GM23338 (cell line): ENCODE measurements around the gene BCLAF3. TPM values are rescaled to one million over a fixed set of nuclear protein-coding genes. Genes with fewer than 3 reads are reported as not detected.

Experiments used
- ATAC-seq: fragments of 200-7000 bp; cut with Tn5 transposase; 3 replicates; pipeline ENCODE4 v1.9.1; 2020
- DNase-seq: peaks from one replicate; pipeline ENCODE4 v3.0.0-alpha.2; 2015; ENCODE audit warnings: low spot score
- H2AFZ ChIP-seq: fragments of 200-600 bp; sonication (generic); 2 replicates; pipeline ENCODE4 v1.8.0; 2016; ENCODE audit warnings: antibody characterized with exemption, mild to moderate bottlenecking, moderate library complexity
- H3F3A ChIP-seq: fragments of 200-600 bp; sonication (generic); replicated peaks from 2 replicates; pipeline ENCODE4 v1.8.0; 2017; ENCODE audit warnings: antibody characterized with exemption, mixed run types, low read depth
- H3K27ac ChIP-seq: fragments of 200-600 bp; sonication (generic); 2 replicates; pipeline ENCODE4 v1.6.1; 2016; ENCODE audit warnings: low read depth
- H3K27me3 ChIP-seq: fragments of 200-600 bp; sonication (generic); 2 replicates; pipeline ENCODE4 v1.8.0; 2016; ENCODE audit warnings: mild to moderate bottlenecking, mixed run types, moderate library complexity; ENCODE audit not compliant: insufficient read depth
- H3K36me3 ChIP-seq: fragments of 200-600 bp; sonication (generic); 2 replicates; pipeline ENCODE4 v1.8.0; 2016; ENCODE audit warnings: mild to moderate bottlenecking; ENCODE audit not compliant: insufficient read depth
- H3K4me1 ChIP-seq: fragments of 200-600 bp; sonication (generic); 2 replicates; pipeline ENCODE4 v1.8.0; 2016; ENCODE audit warnings: mild to moderate bottlenecking, moderate library complexity; ENCODE audit not compliant: insufficient read depth
- H3K4me2 ChIP-seq: fragments of 200-600 bp; sonication (generic); 2 replicates; pipeline ENCODE4 v1.7.1; 2017; ENCODE audit warnings: mixed run types
- H3K4me3 ChIP-seq: fragments of 200-600 bp; sonication (generic); 2 replicates; pipeline ENCODE4 v1.6.1; 2016; ENCODE audit warnings: mixed run types
- H3K79me2 ChIP-seq: fragments of 200-600 bp; sonication (generic); replicated peaks from 2 replicates; pipeline ENCODE4 v1.8.0; 2017; ENCODE audit warnings: mild to moderate bottlenecking; ENCODE audit not compliant: insufficient read depth
- H3K9me2 ChIP-seq: fragments of 200-600 bp; sonication (generic); 2 replicates; pipeline ENCODE4 v1.8.0; 2017; ENCODE audit not compliant: insufficient read depth
- H4K20me1 ChIP-seq: fragments of 200-600 bp; sonication (generic); replicated peaks from 2 replicates; pipeline ENCODE4 v1.8.0; 2017; ENCODE audit warnings: mild to moderate bottlenecking; ENCODE audit not compliant: insufficient read depth
- H3K27ac Mint-ChIP-seq: 2 replicates; pipeline ENCODE4 v1.8.0; 2020; ENCODE audit warnings: inconsistent platforms, mild to moderate bottlenecking, moderate library complexity, mixed read lengths
- H3K27me3 Mint-ChIP-seq: 3 replicates; pipeline ENCODE4 v1.8.0; 2022; ENCODE audit warnings: low read depth, mild to moderate bottlenecking, moderate library complexity, mixed read lengths, inconsistent platforms; ENCODE audit not compliant: insufficient read depth, poor library complexity
- H3K36me3 Mint-ChIP-seq: 3 replicates; pipeline ENCODE4 v1.8.0; 2021; ENCODE audit warnings: low read depth, mild to moderate bottlenecking, inconsistent platforms, moderate library complexity, mixed read lengths
- H3K4me1 Mint-ChIP-seq: 3 replicates; pipeline ENCODE4 v1.8.0; 2020; ENCODE audit warnings: mild to moderate bottlenecking, inconsistent platforms, mixed read lengths
- H3K4me3 Mint-ChIP-seq: 3 replicates; pipeline ENCODE4 v1.8.0; 2021; ENCODE audit warnings: moderate library complexity, mild to moderate bottlenecking, inconsistent platforms, mixed read lengths
- H3K9me3 Mint-ChIP-seq: 3 replicates; pipeline ENCODE4 v1.8.0; 2020; ENCODE audit warnings: moderate library complexity, mild to moderate bottlenecking, inconsistent platforms, mixed read lengths
- CREB1 ChIP-seq: fragments of 250-450 bp; sonication (Bioruptor Pico); IDR thresholded peaks from 2 replicates; pipeline ENCODE4 v1.5.0; 2020; ENCODE audit warnings: low read depth, mild to moderate bottlenecking, moderate library complexity
- ETS1 ChIP-seq: IDR thresholded peaks from 2 replicates; pipeline ENCODE4 v1.6.1; 2016; ENCODE audit warnings: antibody characterized with exemption
- EZH2 ChIP-seq: fragments of 200-600 bp; sonication (generic); IDR thresholded peaks from one replicate; pipeline ENCODE4 v1.8.0; 2017; ENCODE audit warnings: antibody characterized with exemption, mild to moderate bottlenecking, low read depth; ENCODE audit not compliant: unreplicated experiment
- EZH2phosphoT487 ChIP-seq: fragments of 200-600 bp; sonication (generic); IDR thresholded peaks from one replicate; pipeline ENCODE4 v1.8.1; 2018; ENCODE audit warnings: antibody characterized with exemption; ENCODE audit not compliant: unreplicated experiment
- JUNB ChIP-seq: IDR thresholded peaks from one replicate; pipeline ENCODE4 v1.6.1; 2016; ENCODE audit warnings: antibody characterized with exemption; ENCODE audit not compliant: unreplicated experiment
- NANOG ChIP-seq: IDR thresholded peaks from 2 replicates; pipeline ENCODE4 v1.6.1; 2016; ENCODE audit warnings: antibody characterized with exemption, borderline replicate concordance
- POLR2AphosphoS5 ChIP-seq: IDR thresholded peaks from 2 replicates; pipeline ENCODE4 v1.6.1; 2016; ENCODE audit warnings: antibody characterized with exemption, low read depth
- REST ChIP-seq: IDR thresholded peaks from one replicate; pipeline ENCODE4 v1.6.1; 2018; ENCODE audit warnings: antibody characterized with exemption; ENCODE audit not compliant: unreplicated experiment
- STAT1 ChIP-seq: IDR thresholded peaks from one replicate; pipeline ENCODE4 v1.6.1; 2016; ENCODE audit warnings: antibody characterized with exemption; ENCODE audit not compliant: unreplicated experiment
- ZNF114 ChIP-seq: fragments of 250-450 bp; sonication (Bioruptor Pico); IDR thresholded peaks from 2 replicates; pipeline ENCODE4 v1.5.0; 2020; ENCODE audit warnings: mild to moderate bottlenecking, moderate library complexity
- ZNF462 ChIP-seq: fragments of 250-450 bp; sonication (Bioruptor Pico); IDR thresholded peaks from 2 replicates; pipeline ENCODE4 v1.5.0; 2020; ENCODE audit warnings: mild to moderate bottlenecking, moderate library complexity
- polyA plus RNA-seq: library from polyadenylated mRNA; unstranded; fragments of >200 nt; fragmentation: Nextera tagmentation; extraction: Ambion mirVana; gene quantifications from 2 replicates; pipeline ENCODE4 v1.2.1, GENCODE V29; 2016
- total RNA-seq: library from RNA; depleted of rRNA; stranded (reverse); fragments of >200 nt; shearing (Covaris generic); gene quantifications from 2 replicates; pipeline ENCODE4 v1.2.3, GENCODE V29; 2014
- TF ChIP-seq, protein P1 (sequence below), 2 experiments: fragments of 200-600 bp in 1 of 2; sonication (generic) in 1 of 2; conservative IDR thresholded peaks; 2 replicates each; pipeline versions ENCODE4 v1.5.1 to v1.6.1; 2016 to 2017; ENCODE audit warnings: antibody characterized with exemption in 2 of 2, low read depth in 2 of 2, mild to moderate bottlenecking in 2 of 2, moderate library complexity in 1 of 2

Gene BCLAF3
- total and polyA plus RNA-seq, 2 experiments from 2014 or later: 6.5 to 9.3 TPM

GRCh38 chrX:19991350-19991718 is 473 bp upstream of the BCLAF3 start:
- ATAC-seq: no peak
- DNase-seq: no peak
- H3K4me2 ChIP-seq: no peak overlapping the region
- Mint-ChIP-seq H3K27me3 (no peaks in the 10 kb centered on the region), H3K36me3 (peaks cover 2% of the 10 kb centered on the region; the same call in 2 of the 3 replicates), H3K4me3 (peak overlapping the region; percentile 59), H3K4me1 (peaks cover 13% of the 10 kb centered on the region), H3K27ac (no peak overlapping the region), H3K9me3 (no peaks in the 10 kb centered on the region)
- no peak overlapping the region for H3K27ac ChIP-seq
- no peak overlapping the region for H3K4me3 ChIP-seq
- H3F3A ChIP-seq: no peaks in the 10 kb centered on the region
- no peaks in the 10 kb centered on the region for H3K27me3 ChIP-seq
- TF ChIP-seq REST (no peak), POLR2AphosphoS5 (no peak), ETS1 (no peak), ZNF114 (no peak), NANOG (no peak), STAT1 (no peak), ZNF462 (CRISPR knock-in tag) (no peak), EZH2phosphoT487 (no peak), JUNB (no peak), EZH2 (no peak), CREB1 (CRISPR knock-in tag) (no peak)
- TF ChIP-seq, protein P1, sequence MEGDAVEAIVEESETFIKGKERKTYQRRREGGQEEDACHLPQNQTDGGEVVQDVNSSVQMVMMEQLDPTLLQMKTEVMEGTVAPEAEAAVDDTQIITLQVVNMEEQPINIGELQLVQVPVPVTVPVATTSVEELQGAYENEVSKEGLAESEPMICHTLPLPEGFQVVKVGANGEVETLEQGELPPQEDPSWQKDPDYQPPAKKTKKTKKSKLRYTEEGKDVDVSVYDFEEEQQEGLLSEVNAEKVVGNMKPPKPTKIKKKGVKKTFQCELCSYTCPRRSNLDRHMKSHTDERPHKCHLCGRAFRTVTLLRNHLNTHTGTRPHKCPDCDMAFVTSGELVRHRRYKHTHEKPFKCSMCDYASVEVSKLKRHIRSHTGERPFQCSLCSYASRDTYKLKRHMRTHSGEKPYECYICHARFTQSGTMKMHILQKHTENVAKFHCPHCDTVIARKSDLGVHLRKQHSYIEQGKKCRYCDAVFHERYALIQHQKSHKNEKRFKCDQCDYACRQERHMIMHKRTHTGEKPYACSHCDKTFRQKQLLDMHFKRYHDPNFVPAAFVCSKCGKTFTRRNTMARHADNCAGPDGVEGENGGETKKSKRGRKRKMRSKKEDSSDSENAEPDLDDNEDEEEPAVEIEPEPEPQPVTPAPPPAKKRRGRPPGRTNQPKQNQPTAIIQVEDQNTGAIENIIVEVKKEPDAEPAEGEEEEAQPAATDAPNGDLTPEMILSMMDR (conservative IDR thresholded peaks at IDR 0.05; ENCODE audit: low read depth in 2 of 2): no peak
- H3K9me2 ChIP-seq: no peaks in the 10 kb centered on the region
- H3K36me3 ChIP-seq: no peaks in the 10 kb centered on the region
- peaks cover 7% of the 10 kb centered on the region; the same call in 1 of the 2 replicates for H3K4me1 ChIP-seq
- no peaks in the 10 kb centered on the region for H4K20me1 ChIP-seq
- peaks cover 22% of the 10 kb centered on the region for H3K79me2 ChIP-seq
- H2AFZ ChIP-seq: peak overlapping the region; percentile 74
